H9 (cell line): Measurements from ENCODE around the gene LYPD5. TPM values are rescaled to one million over a fixed set of nuclear protein-coding genes. Genes with fewer than 3 reads are reported as not detected.
"Not testable (repeated sequence)": the region's sequence is repeated elsewhere in the genome, so short reads cannot be mapped to it uniquely, and the experiment has no call there.

ENCODE experiments used
- DNase-seq: peaks from one replicate; pipeline ENCODE4 v3.0.0-alpha.2; 2017
- H2AFZ ChIP-seq: one replicate; pipeline ENCODE4 v1.6.1; 2013; ENCODE audit warnings: mild to moderate bottlenecking, low read length, control low read depth, moderate library complexity
- H2AK5ac ChIP-seq: 2 replicates; pipeline ENCODE4 v1.6.1; 2013; ENCODE audit warnings: low read length, control low read depth, mixed read lengths; ENCODE audit not compliant: insufficient read length
- H2BK120ac ChIP-seq: one replicate; pipeline ENCODE4 v1.6.1; 2013; ENCODE audit warnings: low read depth, mild to moderate bottlenecking, low read length, control low read depth, inconsistent platforms; ENCODE audit not compliant: poor library complexity, severe bottlenecking
- H2BK12ac ChIP-seq: 2 replicates; pipeline ENCODE4 v1.6.1; 2013; ENCODE audit warnings: low read length, control low read depth, mixed read lengths, low read depth; ENCODE audit not compliant: insufficient read length
- H2BK15ac ChIP-seq: 2 replicates; pipeline ENCODE4 v1.6.1; 2013; ENCODE audit warnings: low read depth, low read length, control low read depth
- H2BK20ac ChIP-seq: one replicate; pipeline ENCODE4 v1.6.1; 2013; ENCODE audit warnings: low read depth, mild to moderate bottlenecking, low read length, control low read depth, inconsistent platforms; ENCODE audit not compliant: poor library complexity, severe bottlenecking
- H2BK5ac ChIP-seq: 2 replicates; pipeline ENCODE4 v1.6.1; 2013; ENCODE audit warnings: low read length, control low read depth, mixed read lengths; ENCODE audit not compliant: insufficient read length
- H3K14ac ChIP-seq: 2 replicates; pipeline ENCODE4 v1.6.1; 2013; ENCODE audit warnings: low read length, control low read depth; ENCODE audit not compliant: insufficient read depth
- H3K18ac ChIP-seq: 2 replicates; pipeline ENCODE4 v1.6.1; 2013; ENCODE audit warnings: low read depth, mild to moderate bottlenecking, mixed read lengths, low read length, control low read depth; ENCODE audit not compliant: insufficient read length
- H3K23ac ChIP-seq: 2 replicates; pipeline ENCODE4 v1.6.1; 2013; ENCODE audit warnings: low read length, control low read depth, mixed read lengths, low read depth; ENCODE audit not compliant: insufficient read length
- H3K23me2 ChIP-seq: 2 replicates; pipeline ENCODE4 v1.6.1; 2013; ENCODE audit warnings: low read depth, mild to moderate bottlenecking, mixed read lengths, low read length, control low read depth; ENCODE audit not compliant: insufficient read length, poor library complexity, severe bottlenecking
- H3K27ac ChIP-seq: 2 replicates; pipeline ENCODE4 v1.5.1; 2013; ENCODE audit warnings: low read length, control low read depth, mixed read lengths, low read depth; ENCODE audit not compliant: insufficient read length
- H3K27me3 ChIP-seq: 2 replicates; pipeline ENCODE4 v1.6.1; 2013; ENCODE audit warnings: low read length, control low read depth, inconsistent platforms; ENCODE audit not compliant: insufficient read depth
- H3K4ac ChIP-seq: 2 replicates; pipeline ENCODE4 v1.6.1; 2013; ENCODE audit warnings: low read depth, mild to moderate bottlenecking, control low read depth, inconsistent platforms, low read length, moderate library complexity
- H3K4me1 ChIP-seq: 2 replicates; pipeline ENCODE4 v1.6.1; 2013; ENCODE audit warnings: low read length, control low read depth, inconsistent platforms; ENCODE audit not compliant: insufficient read depth
- H3K4me2 ChIP-seq: 2 replicates; pipeline ENCODE4 v1.6.1; 2013; ENCODE audit warnings: low read length, control low read depth, mixed read lengths; ENCODE audit not compliant: insufficient read length, insufficient read depth
- H3K56ac ChIP-seq: 2 replicates; pipeline ENCODE4 v1.6.1; 2013; ENCODE audit warnings: low read depth, mild to moderate bottlenecking, mixed read lengths, low read length, control low read depth; ENCODE audit not compliant: insufficient read length
- H3K79me1 ChIP-seq: 2 replicates; pipeline ENCODE4 v1.6.1; 2013; ENCODE audit warnings: low read depth, mild to moderate bottlenecking, moderate library complexity, low read length, control low read depth, inconsistent platforms; ENCODE audit not compliant: insufficient read depth, poor library complexity, severe bottlenecking
- H3K79me2 ChIP-seq: 2 replicates; pipeline ENCODE4 v1.6.1; 2013; ENCODE audit warnings: low read length, control low read depth, inconsistent platforms; ENCODE audit not compliant: insufficient read depth
- H3K9ac ChIP-seq: 2 replicates; pipeline ENCODE4 v1.6.1; 2013; ENCODE audit warnings: low read length, control low read depth, mixed read lengths; ENCODE audit not compliant: insufficient read length; ENCODE audit errors: extremely low read depth
- H3K9me3 ChIP-seq: one replicate; pipeline ENCODE4 v1.6.1; 2013; ENCODE audit warnings: low read depth, low read length, inconsistent platforms; ENCODE audit not compliant: control insufficient read depth
- H3T11ph ChIP-seq: one replicate; pipeline ENCODE4 v1.6.1; 2013; ENCODE audit warnings: mild to moderate bottlenecking, low read length, control low read depth, inconsistent platforms
- H4K20me1 ChIP-seq: one replicate; pipeline ENCODE4 v1.6.1; 2013; ENCODE audit not compliant: control insufficient read depth, insufficient read length, insufficient read depth
- H4K5ac ChIP-seq: 2 replicates; pipeline ENCODE4 v1.6.1; 2013; ENCODE audit warnings: low read depth, mild to moderate bottlenecking, mixed read lengths, low read length, control low read depth; ENCODE audit not compliant: insufficient read length
- H4K8ac ChIP-seq: replicated peaks from 2 replicates; pipeline ENCODE4 v1.6.1; 2013; ENCODE audit warnings: low read length, control low read depth, mixed read lengths, low read depth; ENCODE audit not compliant: insufficient read length
- H4K91ac ChIP-seq: 2 replicates; pipeline ENCODE4 v1.6.1; 2013; ENCODE audit warnings: low read depth, mild to moderate bottlenecking, moderate library complexity, mixed read lengths, low read length, control low read depth; ENCODE audit not compliant: insufficient read length
- H3K27ac Mint-ChIP-seq, 3 experiments: 2 replicates in 2 of 3; 3 replicates in 1 of 3; pipeline ENCODE4 v1.8.0; 2020 to 2021; ENCODE audit warnings: mixed read lengths in 3 of 3, mild to moderate bottlenecking in 1 of 3, moderate library complexity in 1 of 3
- H3K27me3 Mint-ChIP-seq: 2 replicates; pipeline ENCODE4 v1.8.0; 2021; ENCODE audit warnings: low read depth, mild to moderate bottlenecking, moderate library complexity, mixed read lengths
- H3K36me3 Mint-ChIP-seq, 3 experiments: 2 replicates in 2 of 3; 3 replicates in 1 of 3; pipeline ENCODE4 v1.8.0; 2020 to 2021; ENCODE audit warnings: low read depth in 3 of 3, mixed read lengths in 3 of 3; ENCODE audit not compliant: insufficient read depth in 1 of 3
- H3K4me1 Mint-ChIP-seq, 2 experiments: 2 replicates each; pipeline ENCODE4 v1.8.0; 2020; ENCODE audit warnings: mixed read lengths in 2 of 2
- H3K4me3 Mint-ChIP-seq, 2 experiments: 2 replicates in 1 of 2; 3 replicates in 1 of 2; pipeline ENCODE4 v1.8.0; 2020 to 2021; ENCODE audit warnings: mild to moderate bottlenecking in 2 of 2, mixed read lengths in 2 of 2, moderate library complexity in 1 of 2
- H3K9me3 Mint-ChIP-seq, 2 experiments: 2 replicates in 1 of 2; 3 replicates in 1 of 2; pipeline ENCODE4 v1.8.0; 2020; ENCODE audit warnings: mild to moderate bottlenecking in 2 of 2, mixed read lengths in 2 of 2, moderate library complexity in 1 of 2
- WGBS: extraction: QIAGEN DNeasy Blood & Tissue Kit; methylation state at CpG from one replicate; pipeline ENCODE4 v1.1.7; 2013; ENCODE audit warnings: missing lambda C conversion rate, low lambda C conversion rate, mixed read lengths; ENCODE audit not compliant: insufficient read length; ENCODE audit errors: extremely low coverage; 5-methylcytosine and 5-hydroxymethylcytosine counted together
- total RNA-seq: library from RNA; stranded (reverse); gene quantifications from 2 replicates; pipeline ENCODE4 v1.2.1, GENCODE V29; 2021
- TF ChIP-seq, protein P1 (sequence below): fragments of 200-600 bp; sonication (generic); conservative IDR thresholded peaks from 3 replicates; pipeline ENCODE4 v1.8.0; 2021; ENCODE audit warnings: antibody characterized with exemption, mild to moderate bottlenecking

Gene LYPD5
- total RNA-seq, 1 experiment from 2014 or later = 0.50 TPM

DNA sequence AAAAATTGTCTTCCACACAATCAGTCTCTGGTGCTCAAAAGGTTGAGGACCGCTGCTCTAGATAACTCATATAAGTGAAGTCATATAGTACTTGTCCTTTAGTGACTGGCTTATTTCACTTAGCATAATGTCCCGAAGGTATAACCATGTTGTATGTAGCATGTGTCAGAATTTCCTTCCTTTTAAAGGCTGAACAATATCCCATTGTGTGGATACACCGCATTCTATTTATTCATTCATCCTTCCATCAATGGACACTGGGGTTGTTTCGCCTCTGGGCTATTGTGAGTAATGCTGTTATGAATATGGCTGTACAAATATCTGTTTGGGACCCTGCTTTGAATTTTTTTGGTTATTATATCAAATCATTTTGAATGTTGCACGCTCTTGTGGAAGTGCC is 4.6 kb upstream of the LYPD5 start:
- H2BK120ac ChIP-seq = no peak overlapping the region
- H4K91ac ChIP-seq = no peak overlapping the region
- H3K27ac ChIP-seq = no peak overlapping the region
- H3K9me3 ChIP-seq = no peaks in the 10 kb centered on the region
- no peak overlapping the region for H3T11ph ChIP-seq
- H2AK5ac ChIP-seq = no peak overlapping the region
- no peaks in the 10 kb centered on the region for H3K79me2 ChIP-seq
- no peak overlapping the region for H3K4me2 ChIP-seq
- no peak overlapping the region for H3K56ac ChIP-seq
- no peak overlapping the region for H3K4me3 Mint-ChIP-seq
- no peak overlapping the region for H2BK20ac ChIP-seq
- H3K23ac ChIP-seq = no peak overlapping the region
- H3K27me3 ChIP-seq = no peaks in the 10 kb centered on the region
- H3K9me3 Mint-ChIP-seq = no peaks in the 10 kb centered on the region; a peak in 1 of 5 replicates
- no peak overlapping the region for H3K14ac ChIP-seq
- no peak overlapping the region for H2AFZ ChIP-seq
- no peak overlapping the region for H2BK12ac ChIP-seq
- peaks cover 36% of the 10 kb centered on the region for H3K27me3 Mint-ChIP-seq
- no peaks in the 10 kb centered on the region for H3K79me1 ChIP-seq
- H3K23me2 ChIP-seq = no peaks in the 10 kb centered on the region
- H3K18ac ChIP-seq = no peak overlapping the region
- H4K5ac ChIP-seq = no peak overlapping the region
- no CpG with 5 or more reads among the region's 5 CpGs for WGBS
- H4K20me1 ChIP-seq = no peaks in the 10 kb centered on the region
- DNase-seq = no peak
- H3K4ac ChIP-seq = no peak overlapping the region
- H4K8ac ChIP-seq = no peak overlapping the region
- H3K4me1 Mint-ChIP-seq = peaks cover 4 to 7% of the 10 kb centered on the region in 2 experiments; a peak in 2 of 4 replicates
- H3K27ac Mint-ChIP-seq = no peak overlapping the region
- H3K36me3 Mint-ChIP-seq = no peaks in the 10 kb centered on the region
- no peak overlapping the region for H2BK15ac ChIP-seq
- H3K4me1 ChIP-seq = no peaks in the 10 kb centered on the region
- H2BK5ac ChIP-seq = no peak overlapping the region
- TF ChIP-seq, protein P1, sequence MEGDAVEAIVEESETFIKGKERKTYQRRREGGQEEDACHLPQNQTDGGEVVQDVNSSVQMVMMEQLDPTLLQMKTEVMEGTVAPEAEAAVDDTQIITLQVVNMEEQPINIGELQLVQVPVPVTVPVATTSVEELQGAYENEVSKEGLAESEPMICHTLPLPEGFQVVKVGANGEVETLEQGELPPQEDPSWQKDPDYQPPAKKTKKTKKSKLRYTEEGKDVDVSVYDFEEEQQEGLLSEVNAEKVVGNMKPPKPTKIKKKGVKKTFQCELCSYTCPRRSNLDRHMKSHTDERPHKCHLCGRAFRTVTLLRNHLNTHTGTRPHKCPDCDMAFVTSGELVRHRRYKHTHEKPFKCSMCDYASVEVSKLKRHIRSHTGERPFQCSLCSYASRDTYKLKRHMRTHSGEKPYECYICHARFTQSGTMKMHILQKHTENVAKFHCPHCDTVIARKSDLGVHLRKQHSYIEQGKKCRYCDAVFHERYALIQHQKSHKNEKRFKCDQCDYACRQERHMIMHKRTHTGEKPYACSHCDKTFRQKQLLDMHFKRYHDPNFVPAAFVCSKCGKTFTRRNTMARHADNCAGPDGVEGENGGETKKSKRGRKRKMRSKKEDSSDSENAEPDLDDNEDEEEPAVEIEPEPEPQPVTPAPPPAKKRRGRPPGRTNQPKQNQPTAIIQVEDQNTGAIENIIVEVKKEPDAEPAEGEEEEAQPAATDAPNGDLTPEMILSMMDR = no peak
- no peak overlapping the region for H3K9ac ChIP-seq

DNA sequence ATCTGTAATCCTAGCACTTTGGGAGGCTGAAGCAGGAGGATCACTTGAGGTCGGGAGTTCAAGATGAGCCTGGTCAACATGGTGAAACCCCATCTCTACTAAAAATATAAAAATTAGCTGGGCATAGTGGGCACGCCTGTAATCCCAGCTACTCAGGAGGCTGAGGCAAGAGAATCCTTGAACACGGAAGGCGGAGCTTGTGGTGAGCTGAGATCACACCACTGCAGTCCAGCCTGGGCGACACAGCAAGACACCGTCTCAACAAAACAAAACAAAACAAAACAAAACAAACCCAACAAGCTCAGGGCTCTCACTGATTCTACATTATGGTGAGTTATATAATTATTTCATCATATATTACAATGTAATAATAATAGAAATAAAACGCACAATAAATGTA is 4.2 kb upstream of the LYPD5 start:
- H3K23me2 ChIP-seq, H3K23ac ChIP-seq, H3K4me1 Mint-ChIP-seq, H3T11ph ChIP-seq, H3K9me3 ChIP-seq, H2BK12ac ChIP-seq, H3K9ac ChIP-seq, H3K27ac ChIP-seq, H3K4me1 ChIP-seq, H3K36me3 Mint-ChIP-seq, H2BK5ac ChIP-seq, H4K5ac ChIP-seq, H3K4me3 Mint-ChIP-seq, H3K18ac ChIP-seq, H3K14ac ChIP-seq, H3K27me3 ChIP-seq, H3K56ac ChIP-seq, H3K4me2 ChIP-seq, H2BK15ac ChIP-seq, H3K79me2 ChIP-seq, H2AFZ ChIP-seq, H3K79me1 ChIP-seq, H3K27ac Mint-ChIP-seq, H3K4ac ChIP-seq, H4K20me1 ChIP-seq, H4K8ac ChIP-seq, H4K91ac ChIP-seq, DNase-seq, H3K9me3 Mint-ChIP-seq, H2AK5ac ChIP-seq, H2BK20ac ChIP-seq, H2BK120ac ChIP-seq: not testable (repeated sequence)
- no CpG with 5 or more reads among the region's 7 CpGs for WGBS
- peaks cover 37% of the 10 kb centered on the region for H3K27me3 Mint-ChIP-seq
